Measurements from ENCODE around the gene RTN4RL1.

GRCh38 chr17:1992541-1992940 is 32.6 kb downstream of the RTN4RL1 start:
- TF ChIP-seq, protein P1, sequence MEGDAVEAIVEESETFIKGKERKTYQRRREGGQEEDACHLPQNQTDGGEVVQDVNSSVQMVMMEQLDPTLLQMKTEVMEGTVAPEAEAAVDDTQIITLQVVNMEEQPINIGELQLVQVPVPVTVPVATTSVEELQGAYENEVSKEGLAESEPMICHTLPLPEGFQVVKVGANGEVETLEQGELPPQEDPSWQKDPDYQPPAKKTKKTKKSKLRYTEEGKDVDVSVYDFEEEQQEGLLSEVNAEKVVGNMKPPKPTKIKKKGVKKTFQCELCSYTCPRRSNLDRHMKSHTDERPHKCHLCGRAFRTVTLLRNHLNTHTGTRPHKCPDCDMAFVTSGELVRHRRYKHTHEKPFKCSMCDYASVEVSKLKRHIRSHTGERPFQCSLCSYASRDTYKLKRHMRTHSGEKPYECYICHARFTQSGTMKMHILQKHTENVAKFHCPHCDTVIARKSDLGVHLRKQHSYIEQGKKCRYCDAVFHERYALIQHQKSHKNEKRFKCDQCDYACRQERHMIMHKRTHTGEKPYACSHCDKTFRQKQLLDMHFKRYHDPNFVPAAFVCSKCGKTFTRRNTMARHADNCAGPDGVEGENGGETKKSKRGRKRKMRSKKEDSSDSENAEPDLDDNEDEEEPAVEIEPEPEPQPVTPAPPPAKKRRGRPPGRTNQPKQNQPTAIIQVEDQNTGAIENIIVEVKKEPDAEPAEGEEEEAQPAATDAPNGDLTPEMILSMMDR (IDR thresholded peaks at IDR 0.05), result no peak
- TF ChIP-seq POLR2A (IDR thresholded peaks at IDR 0.05), result no peak
